Uterus (tissue), 2 donors: ENCODE results near the gene ABCG2.

Experiments used
- CTCF ChIP-seq, 4 experiments: fragments of 200-600 bp in 2 of 4; fragments of 450-650 bp in 2 of 4; sonication (generic) in 2 of 4; IDR thresholded peaks; one replicate each; pipeline ENCODE4 v1.5.1; 2016 to 2019; ENCODE audit warnings: antibody characterized with exemption in 4 of 4, mild to moderate bottlenecking in 2 of 4, moderate library complexity in 1 of 4
- POLR2A ChIP-seq, 2 donors: fragments of 450-650 bp; IDR thresholded peaks; one replicate each; pipeline ENCODE4 v1.6.1; 2016; ENCODE audit warnings: antibody characterized with exemption in 2 of 2, mild to moderate bottlenecking in 1 of 2, moderate library complexity in 1 of 2

GRCh38 chr4:88195328-88196012 is 37.0 kb upstream of the ABCG2 start:
- no peak for TF ChIP-seq CTCF (IDR thresholded peaks at IDR 0.05)
- no peak for TF ChIP-seq POLR2A (IDR thresholded peaks at IDR 0.05)
